SIG-M5 treated with dmso at 0.1 percent for 504 hours (cell line): ENCODE results near the gene EGFL7.
A peak's percentile ranks its signal among the peaks of the same experiment; 100 is the strongest.

Experiments used
- DNase-seq: peaks from one replicate; lab custom pipeline; 2025; ENCODE audit not compliant: unreplicated experiment; lab: John Stamatoyannopoulos, UW

Gene EGFL7

GRCh38 chr9:136643596-136644342 is 18.9 kb upstream of the EGFL7 start:
- DNase-seq = no peak

GRCh38 chr9:136644343-136644592 is 18.4 kb upstream of the EGFL7 start:
- no peak for DNase-seq

GRCh38 chr9:136644593-136645351 is 17.9 kb upstream of the EGFL7 start:
- DNase-seq = peak; percentile 64

GRCh38 chr9:136645352-136645902 is 17.3 kb upstream of the EGFL7 start:
- no peak for DNase-seq

GRCh38 chr9:136645903-136646754 is 16.6 kb upstream of the EGFL7 start:
- no peak for DNase-seq

GRCh38 chr9:136646827-136647711 is 15.6 kb upstream of the EGFL7 start:
- DNase-seq = no peak

- DNase-seq = no peak
Measured at GRCh38 chr9:136648751-136649150, 14.0 kb upstream of the EGFL7 start.

- no peak for DNase-seq
Measured at GRCh38 chr9:136650021-136650420, 12.7 kb upstream of the EGFL7 start.

- no peak for DNase-seq
Measured at GRCh38 chr9:136650648-136651047, 12.1 kb upstream of the EGFL7 start.

- DNase-seq = no peak
Measured at GRCh38 chr9:136651860-136652259, 10.9 kb upstream of the EGFL7 start.

GRCh38 chr9:136653323-136654079 is 9.2 kb upstream of the EGFL7 start:
- no peak for DNase-seq

GRCh38 chr9:136654820-136655535 is 7.7 kb upstream of the EGFL7 start:
- no peak for DNase-seq

- DNase-seq = no peak
Measured at GRCh38 chr9:136655536-136656182, 7.1 kb upstream of the EGFL7 start.

GRCh38 chr9:136656183-136656738 is 6.5 kb upstream of the EGFL7 start:
- no peak for DNase-seq

- no peak for DNase-seq
Measured at GRCh38 chr9:136656795-136657611, 5.7 kb upstream of the EGFL7 start.

GRCh38 chr9:136657974-136658848 is 4.5 kb upstream of the EGFL7 start:
- DNase-seq = no peak
